ENCODE results near the gene RBM20. TPM values are rescaled to one million over a fixed set of nuclear protein-coding genes. Genes with fewer than 3 reads are reported as not detected.

The RBM20 gene
- total and polyA plus RNA-seq, 2 of the 4 experiments (the other 2 are of a cell fraction) = under 0.01 to 0.15 TPM

- CTCF ChIA-PET = interaction anchor here (1.2 kb wide), 1 partner anchor 9 kb away, joined by 3 read pairs; no protein-coding TSS in a partner anchor
- Histone ChIP-seq H3K27ac (ENCODE audit: insufficient read depth, low read length) (no peak overlapping the region), H3K4ac (ENCODE audit: low read depth, low read length) (no peak overlapping the region), H3K27me3 (ENCODE audit: control insufficient read depth, insufficient read depth, low read length) (peaks cover 3% of the 10 kb centered on the region), H3K9me3 (ENCODE audit: control insufficient read depth, insufficient read depth, low read length) (no peaks in the 10 kb centered on the region), H3K36me3 (ENCODE audit: control insufficient read depth, insufficient read depth, low read length) (no peaks in the 10 kb centered on the region), H4K8ac (ENCODE audit: low read depth in 2 of 2, low read length in 2 of 2) (no peak overlapping the region), H3K23ac (ENCODE audit: low read depth, low read length) (no peak overlapping the region), H3K4me3 (ENCODE audit: insufficient read depth, low read depth, low read length) (no peak overlapping the region), H4K20me1 (ENCODE audit: insufficient read depth, low read length) (no peaks in the 10 kb centered on the region), H3K4me1 (ENCODE audit: control insufficient read depth, insufficient read depth, low read length) (no peaks in the 10 kb centered on the region; the same call in 1 of the 2 replicates), H3K9ac (ENCODE audit: low read depth, low read length) (no peak overlapping the region), H4K91ac (ENCODE audit: insufficient read depth, low read depth, low read length) (no peak overlapping the region), H3K79me1 (ENCODE audit: low read depth in 1 of 2, low read length in 2 of 2) (no peaks in the 10 kb centered on the region), H2BK120ac (ENCODE audit: low read depth, low read length) (no peak overlapping the region), H2BK20ac (ENCODE audit: low read depth, low read length) (no peak overlapping the region), H2BK15ac (ENCODE audit: low read depth, low read length) (no peak overlapping the region), H4K5ac (ENCODE audit: low read depth, low read length) (no peak overlapping the region), H2BK5ac (ENCODE audit: low read depth, low read length, poor library complexity, severe bottlenecking) (no peak overlapping the region), H2AFZ (replicated peaks; ENCODE audit: low read length, poor library complexity) (no peak overlapping the region), H3K4me2 (ENCODE audit: low read depth, low read length) (no peak overlapping the region), H2AK9ac (replicated peaks; ENCODE audit: low read depth, low read length, poor library complexity) (no peak overlapping the region), H3K14ac (replicated peaks; ENCODE audit: low read depth, low read length) (no peak overlapping the region), H3K9me1 (ENCODE audit: insufficient read depth, low read length) (no peaks in the 10 kb centered on the region), H2AK5ac (ENCODE audit: low read depth, low read length) (no peak overlapping the region), H3K56ac (ENCODE audit: extremely low read depth, insufficient read depth, low read length) (no peak overlapping the region), H3K18ac (ENCODE audit: low read depth, low read length) (no peak overlapping the region)
- DNase-seq (no peak), ATAC-seq (ENCODE audit: low read depth) (0 out of 2 replicates have a peak, but pooled peaks have one; percentile 29)
- intact Hi-C loops (cut with micrococcal nuclease) (no loop called here), in situ Hi-C loops (cut with MboI; ENCODE audit: low sequenced_read_pairs) (no loop called here), dilution Hi-C loops (cut with HindIII; ENCODE audit: low sequenced_read_pairs, unreplicated experiment) (no loop called here)
- BruUV-seq (replicated peaks) = no TSS peak
- POLR2A ChIA-PET (ENCODE audit: unreplicated experiment) = no interaction called here
- TF ChIP-seq RAD21 (IDR thresholded peaks at IDR 0.05; ENCODE audit: low read length) (no peak), RCOR1 (IDR thresholded peaks at IDR 0.05; ENCODE audit: insufficient replicate concordance, low read length) (no peak), ELK1 (IDR thresholded peaks at IDR 0.05; ENCODE audit: borderline replicate concordance, low read depth, low read length) (no peak), CHD1 (IDR thresholded peaks at IDR 0.05; ENCODE audit: low read depth, low read length) (no peak), NFE2L2 (IDR thresholded peaks at IDR 0.05; ENCODE audit: low read depth, low read length) (no peak), CEBPB (IDR thresholded peaks at IDR 0.05; ENCODE audit: low read depth, low read length) (no peak), CTCF (conservative IDR thresholded peaks at IDR 0.05; ENCODE audit: low read depth, low read length) (no peak), SMC3 (IDR thresholded peaks at IDR 0.05; ENCODE audit: low read depth, low read length) (no peak), MXI1 (IDR thresholded peaks at IDR 0.05; ENCODE audit: borderline replicate concordance, low read depth, low read length) (no peak), POLR2A (IDR thresholded peaks at IDR 0.05; ENCODE audit: low read depth, low read length) (no peak), MAFK (IDR thresholded peaks at IDR 0.05; ENCODE audit: low read depth, low read length) (no peak)
- 67% methylated on average over 3 of the region's 12 CpGs; no CpG with 5 or more reads in 1 of the 2 experiments for WGBS, 2 experiments (ENCODE audit: extremely low coverage in 2 of 2, insufficient read length in 1 of 2)
Measured at GRCh38 chr10:110764378-110764777, 120.2 kb downstream of the RBM20 start.
